ENCODE results near the gene ENOX1.
"Not testable (repeated sequence)": the region's sequence is repeated elsewhere in the genome, so short reads cannot be mapped to it uniquely, and the experiment has no call there.

The ENOX1 gene

DNA sequence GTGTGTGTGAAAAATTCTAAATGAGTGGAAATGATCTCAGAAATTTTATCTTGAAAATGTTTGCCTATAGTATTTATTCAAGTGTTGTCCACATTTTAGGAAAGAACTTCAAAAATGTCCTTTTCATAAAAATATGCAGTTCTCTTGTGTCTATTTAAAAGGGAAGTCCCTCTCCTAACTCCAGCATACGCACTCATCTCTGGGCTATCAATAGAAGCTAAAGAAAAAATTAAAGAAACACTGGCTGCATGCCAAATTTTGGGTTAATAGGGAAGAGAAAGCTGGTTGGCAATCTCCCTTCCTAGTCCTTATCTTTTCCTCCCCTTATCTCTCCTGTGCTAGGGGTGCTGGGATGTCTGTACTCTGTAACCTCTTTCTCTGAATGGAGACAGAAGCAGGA is 313.3 kb downstream of the ENOX1 start:
- no peak for DNase-seq

DNA sequence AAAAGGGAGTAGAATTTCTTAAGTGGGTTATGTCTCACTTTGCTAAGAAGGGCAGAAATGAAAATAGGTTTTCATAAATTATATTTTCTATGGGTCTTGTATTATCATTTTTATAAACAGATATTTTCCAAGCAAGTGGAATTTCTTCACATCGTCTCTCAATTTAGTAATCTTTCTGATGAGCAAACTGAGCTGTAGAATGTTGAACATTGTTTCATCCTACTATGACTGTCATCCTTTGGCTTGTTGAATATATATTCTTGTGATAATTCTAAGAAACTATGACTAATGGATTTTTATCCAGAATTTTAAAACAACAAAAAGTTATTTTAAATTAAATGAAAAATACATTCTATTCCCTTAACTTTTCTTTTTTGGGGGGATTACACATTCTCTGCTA is 313.8 kb downstream of the ENOX1 start:
- no peak for DNase-seq

GRCh38 chr13:43472339-43472738 is 314.4 kb downstream of the ENOX1 start:
- no peak for DNase-seq

GRCh38 chr13:43470610-43471009 is 316.2 kb downstream of the ENOX1 start:
- DNase-seq, result no peak

GRCh38 chr13:43469791-43470190 is 317.0 kb downstream of the ENOX1 start:
- DNase-seq, result no peak

DNA sequence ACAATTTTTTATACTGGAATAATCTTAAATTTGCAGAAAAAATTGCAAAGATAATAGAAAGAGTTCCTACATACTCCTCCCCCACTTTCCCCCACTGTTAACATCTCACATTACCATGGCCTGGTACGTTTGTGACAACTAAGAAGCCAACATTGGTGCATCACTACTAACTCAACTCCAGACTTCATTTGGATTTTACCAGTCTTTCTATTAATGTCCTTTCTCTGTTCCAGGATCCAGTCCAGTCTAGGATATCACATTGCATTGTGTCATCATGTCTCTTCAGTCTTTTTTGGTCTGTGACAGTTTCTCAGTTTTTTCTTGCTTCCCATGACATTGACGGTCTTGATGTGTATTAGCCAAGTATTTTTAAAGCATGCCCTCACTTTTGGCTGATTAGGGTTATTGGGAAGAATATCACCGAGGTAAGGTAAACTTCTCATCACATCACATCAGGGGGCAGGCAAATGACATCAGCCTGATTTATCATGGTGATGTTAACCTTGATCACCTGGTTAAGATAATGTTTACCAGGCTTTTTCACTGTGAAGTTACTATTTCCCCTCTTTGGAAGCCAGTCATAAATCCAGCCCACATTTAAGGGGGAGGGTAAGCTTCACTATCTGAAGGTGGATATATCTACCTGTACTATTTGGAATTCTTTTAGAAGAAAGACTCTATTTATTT is 322.1 kb downstream of the ENOX1 start:
- DNase-seq, result no peak

GRCh38 chr13:43448605-43449336 is 338.0 kb downstream of the ENOX1 start:
- DNase-seq, result no peak

DNA sequence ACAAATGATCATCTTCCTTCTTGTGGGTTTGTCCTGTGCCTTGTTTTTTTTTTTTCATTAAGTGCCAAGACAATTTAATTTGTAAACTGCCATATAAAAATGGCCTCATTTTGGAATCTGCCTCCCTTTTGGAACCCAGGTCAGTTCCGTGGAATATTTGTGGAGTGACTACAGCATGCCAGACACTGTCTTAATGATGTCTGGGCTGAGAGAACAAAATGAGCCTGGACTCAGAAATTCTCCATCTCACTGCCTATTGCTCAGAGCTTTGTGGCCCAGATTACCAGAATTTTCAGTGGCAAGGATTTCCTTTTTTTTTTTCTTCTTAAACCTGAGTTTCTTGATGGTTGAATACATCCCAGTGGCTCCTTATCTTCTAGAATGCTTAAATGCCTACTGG is 340.6 kb downstream of the ENOX1 start:
- DNase-seq, result no peak

- no peak for DNase-seq
These were observed 341.1 kb downstream of the ENOX1 start for GRCh38 chr13:43445668-43446067.

GRCh38 chr13:43444081-43444480 is 342.7 kb downstream of the ENOX1 start:
- DNase-seq, result no peak

GRCh38 chr13:43441899-43442499 is 344.8 kb downstream of the ENOX1 start:
- no peak for DNase-seq

DNA sequence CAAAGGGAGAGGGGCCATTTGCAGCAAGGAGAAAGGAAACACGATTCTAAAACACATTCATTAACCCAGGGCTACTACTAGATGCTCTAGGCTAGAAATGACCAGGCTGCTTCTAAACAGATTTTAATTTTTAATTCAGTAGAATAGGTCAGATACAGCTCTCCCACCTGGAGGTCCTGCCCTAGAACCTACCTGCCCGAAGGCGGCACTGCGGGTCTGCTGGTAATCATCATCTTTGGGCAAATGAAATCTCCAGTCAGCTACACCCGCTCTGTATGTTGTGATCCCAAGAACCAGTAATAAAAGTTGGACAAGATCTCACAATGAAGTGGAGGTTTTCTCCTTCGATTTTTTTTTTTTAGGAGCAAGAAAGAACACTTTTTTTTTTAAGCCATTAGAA is 345.3 kb downstream of the ENOX1 start:
- DNase-seq, result no peak

GRCh38 chr13:43434191-43434590 is 352.6 kb downstream of the ENOX1 start:
- no peak for DNase-seq

DNA sequence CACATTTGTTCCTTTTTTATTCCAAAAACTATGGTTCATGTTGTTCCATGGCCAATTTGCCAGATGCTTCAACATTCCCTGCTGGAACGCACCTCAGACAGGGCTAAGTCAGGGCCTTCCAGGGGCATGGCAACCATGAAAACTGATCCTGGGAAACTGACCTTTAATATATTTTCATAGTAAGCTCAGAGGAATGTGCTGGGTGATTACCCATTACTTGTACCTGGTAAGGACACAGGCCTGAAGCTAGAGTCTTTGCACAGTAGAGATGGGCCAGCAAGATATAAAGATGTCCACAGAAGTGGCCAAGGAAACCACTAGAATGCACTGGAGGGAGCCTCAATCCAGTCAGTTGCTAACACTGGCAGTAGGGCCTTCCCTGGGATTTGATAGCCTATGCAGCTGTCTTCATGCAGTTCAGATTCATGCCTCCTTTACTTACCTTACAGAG is 353.1 kb downstream of the ENOX1 start:
- no peak for DNase-seq

DNA sequence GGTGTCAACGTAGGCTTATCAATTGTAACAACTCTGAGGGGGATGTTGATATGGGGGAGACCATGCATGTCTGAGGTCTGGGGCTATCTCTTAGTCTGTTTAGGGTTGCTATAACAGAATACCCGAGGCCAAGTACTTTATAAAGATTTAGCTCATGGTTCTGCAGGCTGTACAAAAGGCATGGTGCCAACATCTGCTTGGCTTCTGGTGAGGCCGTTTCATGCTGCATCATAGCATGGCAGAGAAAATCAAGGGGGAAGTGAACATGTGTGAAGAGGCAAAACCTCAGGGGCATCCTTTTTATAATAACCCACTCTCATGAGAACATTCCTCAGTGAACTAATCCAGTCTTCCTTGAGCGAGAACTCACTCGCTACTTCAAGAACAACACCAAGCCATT is 353.8 kb downstream of the ENOX1 start:
- no peak for DNase-seq

DNA sequence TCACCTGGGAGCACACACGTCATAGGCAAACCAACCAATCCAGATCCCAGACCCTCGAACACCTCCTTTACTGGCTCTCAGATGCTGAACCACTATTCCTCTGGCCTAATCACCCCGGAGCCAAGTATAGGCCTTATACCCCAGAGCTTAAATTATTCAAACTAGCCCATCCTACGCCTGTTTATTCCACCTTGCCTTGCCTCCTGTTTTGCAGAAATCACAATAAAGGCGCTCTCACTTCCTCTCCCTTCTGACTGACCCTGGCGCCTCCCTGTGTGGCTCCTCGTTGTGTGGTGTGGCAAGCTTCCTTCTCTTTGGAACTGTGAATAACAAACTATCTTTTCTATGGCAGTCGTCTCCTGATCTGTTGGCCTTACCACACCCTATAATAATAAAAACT is 354.9 kb downstream of the ENOX1 start:
- DNase-seq, result no peak

DNA sequence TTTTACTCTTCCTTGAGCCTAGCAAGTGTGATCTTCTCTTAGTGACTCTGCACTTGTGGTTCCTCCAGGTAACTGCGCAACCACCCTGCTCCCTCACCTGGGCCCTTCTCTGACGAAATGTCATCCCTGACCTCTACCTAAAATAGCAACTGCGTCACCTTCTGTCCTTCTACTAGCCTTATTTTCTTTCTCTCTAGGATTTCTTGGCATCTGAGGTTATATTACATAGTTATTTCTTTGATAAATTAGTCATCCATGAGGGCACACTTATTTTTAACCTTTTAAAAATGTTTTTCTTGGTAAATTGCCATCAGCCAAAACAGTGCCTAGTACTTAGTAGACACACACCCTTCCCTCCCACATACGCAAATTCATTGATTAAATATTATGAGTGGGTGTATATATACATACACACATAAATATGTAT is 355.5 kb downstream of the ENOX1 start:
- no peak for DNase-seq

DNA sequence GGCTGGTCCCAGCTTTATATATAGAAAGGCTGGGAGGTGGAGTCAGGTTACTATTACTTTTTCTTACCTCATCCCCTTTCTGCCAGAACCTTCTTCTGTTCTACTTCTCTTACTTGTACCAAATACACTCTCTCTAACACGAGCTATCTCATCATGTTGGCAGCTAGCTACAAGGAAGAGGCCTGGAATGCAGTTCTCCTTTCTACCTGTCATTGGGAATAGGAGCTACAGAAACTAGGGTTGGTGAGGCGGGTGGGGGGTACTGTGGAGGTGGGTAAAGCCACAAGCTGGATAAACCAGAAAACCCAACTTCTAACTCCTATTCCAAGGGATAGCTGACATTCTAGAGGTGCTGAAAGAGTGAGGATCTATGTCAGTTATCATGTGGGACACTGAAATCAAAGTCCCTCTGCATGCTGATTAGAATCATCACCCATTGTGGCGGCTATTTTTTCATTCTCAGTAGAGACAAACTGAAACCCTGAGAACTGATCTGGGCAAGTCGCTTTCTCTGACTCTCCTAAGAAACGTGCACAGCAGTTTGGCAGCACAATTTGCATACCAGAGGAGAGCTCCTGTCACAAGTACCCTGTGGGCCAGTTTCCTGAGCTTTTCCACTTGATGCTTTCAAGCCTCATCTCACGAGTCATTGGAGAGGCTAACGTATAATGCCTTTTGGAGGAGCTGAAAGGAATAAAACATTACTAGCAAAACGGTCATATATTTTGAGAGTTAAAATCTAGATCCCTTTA is 358.1 kb downstream of the ENOX1 start:
- DNase-seq, result no peak

DNA sequence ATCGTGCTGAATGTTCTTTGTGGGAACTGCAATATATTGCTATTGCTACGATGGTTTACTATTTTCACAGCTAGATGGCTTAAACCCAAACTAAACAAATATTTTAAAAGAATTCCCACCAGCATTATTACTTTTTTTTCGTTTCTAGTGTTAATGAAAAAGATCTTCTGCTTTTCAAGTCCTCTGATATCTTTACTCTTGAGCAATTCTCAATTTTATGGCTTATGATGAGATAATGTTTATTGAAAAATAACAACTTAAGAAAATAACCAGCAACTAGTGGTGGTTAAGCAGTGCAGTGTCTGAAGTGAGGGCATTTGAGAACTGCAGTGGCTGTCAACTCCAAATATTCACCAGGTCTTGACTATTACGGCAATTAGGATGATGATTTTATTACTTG is 360.4 kb downstream of the ENOX1 start:
- no peak for DNase-seq

- DNase-seq, result no peak
These were observed 361.5 kb downstream of the ENOX1 start for GRCh38 chr13:43425234-43425633.

GRCh38 chr13:43424412-43424811 is 362.4 kb downstream of the ENOX1 start:
- no peak for DNase-seq

DNA sequence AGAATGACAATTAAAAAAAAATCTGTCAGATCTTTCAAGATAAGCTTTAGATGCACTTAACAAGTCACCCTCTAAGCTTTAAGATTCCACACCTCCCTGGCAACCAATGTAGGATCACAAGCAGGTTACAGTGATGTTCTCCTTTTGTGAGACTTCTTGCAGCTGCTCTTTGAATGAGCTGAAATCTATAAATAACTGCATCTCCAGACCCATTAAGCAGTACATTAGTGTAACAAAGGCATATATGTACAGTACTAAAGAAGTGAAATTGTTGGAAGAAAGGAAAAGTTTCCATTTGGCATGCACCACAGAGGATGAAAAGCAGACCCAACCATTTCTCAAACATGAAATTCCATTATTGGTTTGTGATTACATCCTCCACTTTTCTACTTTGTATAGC is 364.7 kb downstream of the ENOX1 start:
- no peak for DNase-seq

- DNase-seq, result not testable (repeated sequence)
These were observed 369.9 kb downstream of the ENOX1 start for GRCh38 chr13:43416842-43417241.
